HG02759 (cell line): ENCODE results near the gene VPS9D1.

Experiments used
- ATAC-seq: cut with Tn5 transposase; IDR thresholded peaks from one replicate; pipeline ENCODE4 v1.9.1; 2021; ENCODE audit warnings: mild to moderate bottlenecking, moderate library complexity; ENCODE audit not compliant: unreplicated experiment

The VPS9D1 gene

GRCh38 chr16:89733322-89733721, 12.6 kb upstream of the VPS9D1 start:
- ATAC-seq, result no peak

GRCh38 chr16:89732918-89733242, 12.2 kb upstream of the VPS9D1 start:
- ATAC-seq, result no peak

- no peak for ATAC-seq
These were observed 11.6 kb upstream of the VPS9D1 start for GRCh38 chr16:89732142-89732917.

- ATAC-seq, result no peak
These were observed 10.0 kb upstream of the VPS9D1 start for GRCh38 chr16:89730610-89731234.

DNA sequence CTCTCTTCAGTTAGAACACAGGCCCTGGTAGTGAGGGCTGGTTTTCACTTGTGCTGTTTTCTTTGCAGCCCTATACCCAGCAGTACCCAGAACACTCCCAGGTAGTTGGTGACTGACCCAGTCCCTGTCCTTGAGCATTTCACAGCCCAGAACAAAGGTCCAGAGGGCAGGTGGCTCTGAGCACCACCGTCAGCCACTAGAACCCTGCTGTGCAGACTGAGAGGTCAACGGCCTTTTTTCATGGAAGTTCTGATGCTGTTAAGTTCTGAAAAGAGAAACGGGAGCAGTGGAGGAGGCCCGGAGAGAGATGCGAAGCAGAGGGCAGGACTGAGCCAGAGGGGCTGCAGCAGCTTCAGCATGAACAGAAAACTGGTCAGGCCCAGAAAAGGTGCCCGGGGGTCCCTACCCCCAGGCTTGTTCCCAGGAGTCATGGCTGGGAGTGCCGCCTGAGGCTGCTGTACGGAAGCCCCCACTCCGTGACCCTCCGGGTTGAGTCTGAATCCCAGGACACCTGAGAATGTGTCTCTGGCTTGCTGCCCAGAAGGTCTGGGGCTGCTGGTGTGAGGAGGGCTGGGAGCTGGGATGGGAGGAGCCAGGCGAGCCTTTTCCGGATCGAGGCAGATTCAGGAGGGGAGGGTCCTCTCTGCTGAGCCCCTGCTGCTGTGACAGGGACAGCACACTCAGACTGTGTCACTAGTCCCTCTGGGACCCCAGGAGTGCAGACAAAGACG, 9.3 kb upstream of the VPS9D1 start:
- no peak for ATAC-seq

GRCh38 chr16:89729293-89729692, 8.6 kb upstream of the VPS9D1 start:
- ATAC-seq, result no peak

DNA sequence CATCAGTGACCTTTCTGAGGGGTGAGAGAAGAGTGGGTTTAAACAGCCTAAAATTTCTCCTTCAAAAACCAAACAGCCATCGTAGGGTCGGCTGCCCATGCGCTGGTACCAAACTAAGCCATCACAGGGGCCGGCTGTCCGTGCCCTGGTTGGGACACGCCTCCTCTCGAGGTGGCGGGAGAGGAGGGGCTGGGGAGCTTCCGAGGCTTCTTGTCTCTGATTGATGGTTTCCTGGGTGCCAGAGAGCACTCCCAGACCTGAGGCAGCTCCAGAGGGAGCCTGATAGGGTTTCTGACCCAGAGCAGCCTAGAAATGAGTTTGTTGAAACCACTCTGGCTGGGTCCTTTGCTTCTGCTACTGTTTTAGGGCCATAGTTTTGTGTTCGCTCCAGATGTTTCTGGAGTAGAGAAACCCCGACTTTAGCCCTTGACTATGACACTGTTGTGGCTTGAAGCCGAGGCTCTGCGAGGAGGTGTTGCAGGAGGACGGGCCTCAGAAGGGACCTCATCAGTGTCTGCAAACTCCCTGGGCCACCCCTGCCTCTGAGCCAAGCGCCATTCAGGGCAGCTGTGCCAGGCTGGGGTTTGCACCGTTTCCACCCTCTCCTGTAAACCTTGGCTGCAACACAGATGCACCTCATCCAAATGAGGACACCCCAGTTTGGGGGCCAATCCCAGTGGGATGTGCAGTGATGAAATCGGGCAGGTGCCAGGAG, 6.9 kb upstream of the VPS9D1 start:
- no peak for ATAC-seq

DNA sequence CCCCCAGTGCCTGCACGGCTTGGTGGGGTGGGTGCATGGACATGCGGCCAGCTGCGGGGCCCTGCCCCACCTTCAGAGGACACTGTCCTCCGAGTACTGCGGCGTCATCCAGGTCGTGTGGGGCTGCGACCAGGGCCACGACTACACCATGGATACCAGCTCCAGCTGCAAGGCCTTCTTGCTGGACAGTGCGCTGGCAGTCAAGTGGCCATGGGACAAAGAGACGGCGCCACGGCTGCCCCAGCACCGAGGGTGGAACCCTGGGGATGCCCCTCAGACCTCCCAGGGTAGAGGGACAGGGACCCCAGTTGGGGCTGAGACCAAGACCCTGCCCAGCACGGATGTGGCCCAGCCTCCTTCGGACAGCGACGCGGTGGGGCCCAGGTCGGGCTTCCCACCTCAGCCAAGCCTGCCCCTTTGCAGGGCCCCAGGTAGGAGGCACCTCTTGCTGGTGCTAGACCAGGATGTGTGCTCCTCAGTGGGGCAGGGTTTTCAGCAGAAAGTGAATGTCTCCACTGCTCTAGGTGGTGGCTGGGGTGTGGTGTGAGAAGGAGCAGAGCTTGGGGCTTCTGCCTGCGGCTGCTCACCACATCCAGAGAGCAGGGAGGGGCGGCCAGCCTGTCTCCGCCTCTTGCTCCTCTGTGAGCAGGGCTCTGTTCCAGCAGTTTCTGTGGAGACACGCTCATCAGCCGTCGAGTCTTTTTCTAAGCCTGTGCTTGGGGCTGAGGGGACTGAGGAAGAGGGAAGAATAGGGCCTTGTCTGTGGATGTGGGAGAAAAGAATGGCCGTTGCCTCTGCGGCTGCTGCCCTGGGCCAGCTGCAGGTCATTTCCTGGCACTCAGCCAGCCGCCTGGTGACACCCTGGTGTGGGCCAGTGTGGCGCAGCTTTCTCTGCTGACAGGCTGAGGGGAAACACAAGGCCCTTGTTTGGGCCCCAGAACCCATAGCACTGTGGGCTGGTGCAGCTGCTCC, 2.9 kb upstream of the VPS9D1 start:
- ATAC-seq, result no peak

GRCh38 chr16:89722392-89723278, 1.9 kb upstream of the VPS9D1 start:
- ATAC-seq, result peak; percentile 6

DNA sequence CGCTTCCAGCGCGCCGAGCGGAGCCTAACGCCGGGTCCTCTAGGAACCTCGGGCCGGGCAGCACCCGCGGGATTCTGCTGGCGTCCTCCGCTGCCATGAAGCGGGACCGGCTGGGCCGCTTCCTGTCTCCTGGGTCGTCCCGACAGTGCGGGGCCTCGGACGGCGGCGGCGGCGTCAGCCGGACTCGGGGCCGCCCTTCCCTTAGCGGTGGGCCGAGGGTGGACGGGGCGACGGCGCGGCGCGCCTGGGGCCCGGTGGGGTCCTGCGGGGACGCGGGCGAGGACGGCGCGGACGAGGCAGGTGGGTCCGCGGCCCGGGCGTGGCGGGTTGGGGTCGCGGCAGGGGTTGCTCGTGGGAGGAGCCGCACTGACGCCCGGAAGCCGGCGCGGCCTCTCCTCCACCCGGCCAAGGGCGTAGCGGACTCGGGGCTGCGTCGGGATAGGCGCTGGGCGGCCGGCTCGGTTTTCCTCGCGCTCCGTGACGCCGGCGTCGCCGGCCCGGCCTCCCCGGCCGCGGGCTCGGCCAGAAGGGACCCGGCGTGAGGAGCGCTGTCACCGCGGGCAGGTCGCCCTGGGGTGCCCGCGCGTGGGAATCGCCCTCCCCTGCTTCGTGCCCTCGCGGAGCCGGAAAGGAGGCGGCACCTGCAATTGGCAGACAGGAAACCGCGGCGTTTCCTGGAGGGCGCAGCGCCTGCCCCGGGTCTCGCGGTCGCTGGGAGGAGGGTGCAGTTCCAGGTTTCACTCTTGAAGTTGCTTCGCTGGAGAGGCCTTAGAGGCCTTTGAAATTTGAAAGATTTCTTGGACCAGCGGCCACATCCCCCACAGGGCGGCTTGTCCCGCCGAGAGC, 1.1 kb upstream of the VPS9D1 start:
- ATAC-seq, result peak; percentile 33

GRCh38 chr16:89720551-89720812, 216 bp downstream of the VPS9D1 start:
- peak; percentile 22 for ATAC-seq

DNA sequence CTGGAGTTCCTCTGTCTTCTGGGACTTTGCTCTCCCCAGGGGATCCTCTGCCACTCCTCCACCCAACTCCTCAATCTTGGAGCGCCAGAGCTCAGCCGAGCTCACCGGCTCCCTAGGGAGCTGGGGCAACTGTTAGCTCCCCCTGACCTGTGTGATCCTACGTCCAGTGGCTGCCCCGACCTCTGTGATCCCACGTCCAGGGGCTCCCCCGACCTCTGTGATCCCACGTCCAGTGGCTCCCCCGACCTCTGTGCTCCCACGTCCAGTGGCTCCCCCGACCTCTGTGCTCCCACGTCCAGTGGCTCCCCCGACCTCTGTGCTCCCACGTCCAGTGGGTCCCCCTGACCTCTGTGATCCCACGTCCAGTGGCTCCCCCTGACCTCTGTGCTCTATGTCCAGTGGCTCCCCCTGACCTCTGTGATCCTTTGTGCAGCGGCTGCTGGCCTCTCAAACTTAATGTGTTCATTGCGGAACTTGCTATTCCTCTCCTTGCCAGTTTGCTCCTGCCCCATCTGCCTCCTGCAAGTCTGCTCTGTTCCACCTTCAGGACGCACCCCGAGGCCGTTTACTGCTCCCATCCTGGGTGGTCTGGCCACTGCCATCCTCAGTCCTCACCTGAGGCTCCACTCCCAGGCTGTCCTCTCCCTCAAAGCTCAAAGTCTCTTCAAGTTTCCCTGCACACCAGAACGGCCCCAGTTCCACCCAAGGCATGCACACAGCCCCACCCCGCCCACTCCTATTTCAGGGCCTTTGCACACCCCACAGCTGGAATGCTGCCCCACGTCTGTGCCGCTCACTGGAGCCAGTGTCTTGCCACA, 2.8 kb downstream of the VPS9D1 start:
- ATAC-seq, result no peak

DNA sequence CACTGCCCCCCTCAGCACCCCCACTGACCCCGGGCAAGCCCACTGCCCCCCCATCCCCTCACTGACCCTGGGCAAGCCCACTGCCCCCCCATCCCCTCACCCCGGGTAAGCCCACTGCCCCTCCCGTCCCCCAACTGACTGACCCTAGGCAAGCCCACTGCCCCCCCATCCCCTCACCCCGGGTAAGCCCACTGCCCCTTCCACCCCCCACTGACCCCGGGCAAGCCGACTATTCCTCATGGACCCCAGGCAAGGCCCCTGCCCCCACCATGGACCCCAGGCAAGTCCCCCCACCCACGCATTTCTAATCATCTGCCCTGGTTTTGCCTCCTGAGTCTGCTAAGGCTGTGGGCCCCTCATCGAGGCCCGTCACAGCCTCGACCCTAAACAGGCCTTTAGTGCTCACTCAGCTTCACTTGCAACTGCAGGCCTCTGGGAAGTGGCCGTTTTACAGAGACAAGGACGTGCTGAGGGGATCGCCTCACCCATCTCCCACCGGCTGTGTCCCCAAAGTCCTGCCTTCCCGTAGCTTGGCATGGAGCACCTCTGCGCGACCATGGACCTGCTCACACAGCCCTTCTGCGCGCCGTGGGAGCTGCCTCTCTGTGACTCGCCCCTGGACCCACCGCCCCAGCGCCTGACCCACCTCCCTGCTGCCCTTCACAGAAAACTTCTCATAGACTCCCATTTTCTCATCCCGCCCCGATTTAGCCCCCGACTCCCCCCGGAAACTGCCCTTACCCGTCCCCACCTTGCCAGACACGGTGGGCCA, 3.6 kb downstream of the VPS9D1 start:
- no peak for ATAC-seq

DNA sequence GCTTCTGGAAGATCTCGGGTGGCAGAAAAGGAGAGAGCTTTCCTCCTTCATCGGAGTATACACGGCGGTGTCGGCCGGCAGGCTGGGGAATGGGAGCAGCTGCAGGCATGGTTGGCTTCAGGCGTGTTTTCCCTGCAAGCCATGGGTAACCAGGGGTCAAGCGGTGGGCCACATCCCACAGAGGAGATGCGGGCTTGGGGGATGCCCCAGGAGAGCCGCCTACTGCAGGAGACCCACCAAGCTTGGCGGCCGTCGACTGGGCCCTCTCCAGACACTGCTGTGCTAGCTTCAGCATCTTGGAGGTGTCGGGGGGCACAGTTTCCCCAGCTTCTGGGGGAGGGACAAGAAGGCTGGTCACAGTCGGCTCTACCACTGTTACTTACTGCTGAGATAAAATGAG, 4.2 kb downstream of the VPS9D1 start:
- no peak for ATAC-seq

DNA sequence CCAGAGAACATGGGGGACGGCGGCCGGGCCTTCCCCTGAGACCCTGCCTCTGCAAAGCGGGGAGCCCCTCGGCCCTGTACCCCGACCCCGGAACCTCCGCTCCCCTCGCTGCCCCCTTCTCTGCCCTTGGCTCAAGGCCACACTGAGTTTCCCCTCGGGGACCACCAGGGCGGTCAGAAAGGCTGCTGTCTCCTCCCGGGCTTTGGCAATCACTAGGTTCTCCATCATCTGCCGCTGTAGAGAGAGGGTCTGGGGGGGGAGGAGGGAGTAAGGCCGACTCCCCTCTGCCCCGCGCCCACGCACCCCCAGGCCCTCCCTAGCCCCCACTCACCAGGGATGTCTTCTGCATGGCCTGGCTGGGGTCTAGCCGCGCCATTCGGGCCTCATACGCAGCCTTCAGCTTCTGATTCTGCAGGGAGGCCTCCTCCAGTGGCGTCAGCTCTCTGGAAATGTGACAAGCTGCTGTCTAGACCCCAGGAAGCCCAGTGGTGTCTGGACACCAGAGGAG, 8.4 kb downstream of the VPS9D1 start:
- no peak for ATAC-seq

DNA sequence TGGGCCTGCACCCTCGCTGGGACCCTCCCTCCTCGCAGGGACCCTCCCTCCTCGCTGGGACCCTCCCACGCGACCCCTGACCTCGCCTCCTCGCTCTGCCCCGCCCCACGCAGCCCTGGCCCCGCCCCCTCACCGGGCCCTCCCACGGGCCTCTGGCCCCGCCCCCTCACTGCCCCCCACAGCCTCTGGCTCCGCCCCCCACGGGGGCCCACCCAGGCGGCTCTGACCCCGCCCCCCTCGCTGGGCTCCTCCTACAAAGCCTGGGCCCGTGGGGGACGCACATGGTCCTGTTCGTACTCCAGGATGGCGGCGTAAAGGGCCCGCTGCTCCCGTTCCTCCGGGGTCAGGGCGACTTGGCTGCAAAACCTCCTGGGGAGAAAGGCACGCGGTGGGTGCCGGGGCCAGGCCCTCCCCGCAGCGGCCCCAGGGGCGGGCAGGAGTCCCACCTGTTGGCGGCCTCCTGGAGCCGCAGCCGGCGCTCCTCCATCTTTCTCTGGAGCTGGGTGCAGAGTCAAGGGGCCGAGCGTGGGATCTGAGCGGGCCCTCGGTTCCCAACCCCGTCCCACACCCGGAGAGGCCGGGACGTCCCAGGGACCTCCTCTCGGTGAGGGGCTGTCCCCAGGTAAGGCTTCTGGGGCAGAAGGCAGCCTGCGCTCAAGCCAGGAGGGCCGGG, 9.0 kb downstream of the VPS9D1 start:
- ATAC-seq, result peak; percentile 59
